CD4-positive, alpha-beta T cell treated with Interleukin-17A for 1 hour (primary cell): ENCODE measurements around the gene TAS2R40.
A peak's percentile ranks its signal among the peaks of the same experiment; 100 is the strongest.

Experiments used
- DNase-seq: peaks from one replicate; pipeline ENCODE4 v3.0.0-alpha.2; 2020

Gene TAS2R40

GRCh38 chr7:143225047-143225446, 3.2 kb downstream of the TAS2R40 start:
- DNase-seq = no peak

GRCh38 chr7:143227806-143228205, 6.0 kb downstream of the TAS2R40 start:
- no peak for DNase-seq

GRCh38 chr7:143229054-143229790, 7.4 kb downstream of the TAS2R40 start:
- no peak for DNase-seq

GRCh38 chr7:143230602-143231457, 9.0 kb downstream of the TAS2R40 start:
- DNase-seq = no peak

- no peak for DNase-seq
Observed at GRCh38 chr7:143233816-143234532, 12.1 kb downstream of the TAS2R40 start.

- no peak for DNase-seq
Observed at GRCh38 chr7:143234533-143234875, 12.7 kb downstream of the TAS2R40 start.

- no peak for DNase-seq
Observed at GRCh38 chr7:143235561-143235960, 13.7 kb downstream of the TAS2R40 start.

- no peak for DNase-seq
Observed at GRCh38 chr7:143236408-143236990, 14.7 kb downstream of the TAS2R40 start.

- DNase-seq = no peak
Observed at GRCh38 chr7:143237366-143237765, 15.5 kb downstream of the TAS2R40 start.

- no peak for DNase-seq
Observed at GRCh38 chr7:143238289-143238980, 16.6 kb downstream of the TAS2R40 start.

GRCh38 chr7:143239813-143240212, 18.0 kb downstream of the TAS2R40 start:
- no peak for DNase-seq

GRCh38 chr7:143240291-143241168, 18.7 kb downstream of the TAS2R40 start:
- peak; percentile 86 for DNase-seq

- no peak for DNase-seq
Observed at GRCh38 chr7:143242306-143242705, 20.5 kb downstream of the TAS2R40 start.

- no peak for DNase-seq
Observed at GRCh38 chr7:143243111-143243510, 21.3 kb downstream of the TAS2R40 start.

- no peak for DNase-seq
Observed at GRCh38 chr7:143243614-143244013, 21.8 kb downstream of the TAS2R40 start.

- DNase-seq = no peak
Observed at GRCh38 chr7:143244321-143244720, 22.5 kb downstream of the TAS2R40 start.

- no peak for DNase-seq
Observed at GRCh38 chr7:143245123-143245522, 23.3 kb downstream of the TAS2R40 start.

GRCh38 chr7:143247372-143247771, 25.5 kb downstream of the TAS2R40 start:
- no peak for DNase-seq

GRCh38 chr7:143248761-143249354, 27.0 kb downstream of the TAS2R40 start:
- no peak for DNase-seq

- no peak for DNase-seq
Observed at GRCh38 chr7:143250199-143250598, 28.4 kb downstream of the TAS2R40 start.

GRCh38 chr7:143250822-143251221, 29.0 kb downstream of the TAS2R40 start:
- DNase-seq = peak; percentile 68
